Measurements from ENCODE around the gene ISG20.

ISG20 gene

GRCh38 chr15:88649753-88650551 lies 11.1 kb downstream of the ISG20 start:
- Histone ChIP-seq H3K79me2 (ENCODE audit: insufficient read depth, low read length) (no peaks in the 10 kb centered on the region), H3F3A (ENCODE audit: low read depth) (no peaks in the 10 kb centered on the region), H3K9me3 (ENCODE audit: insufficient read depth, low read depth, low read length) (no peaks in the 10 kb centered on the region), H2AFZ (ENCODE audit: low read length) (no peak overlapping the region), H3K4me3 (ENCODE audit: low read length, poor library complexity, severe bottlenecking) (no peak overlapping the region), H3K4me1 (ENCODE audit: insufficient read depth, low read length, poor library complexity, severe bottlenecking) (peaks cover 3% of the 10 kb centered on the region), H3K9me2 (replicated peaks; ENCODE audit: low read depth, low read length) (no peaks in the 10 kb centered on the region), H4K20me1 (ENCODE audit: insufficient read depth, low read length, poor library complexity, severe bottlenecking) (no peaks in the 10 kb centered on the region), H3K27me3 (ENCODE audit: insufficient read depth, low read length, poor library complexity, severe bottlenecking) (no peaks in the 10 kb centered on the region), H3K4me2 (ENCODE audit: low read depth, low read length, poor library complexity, severe bottlenecking) (no peak overlapping the region), H3K36me3 (ENCODE audit: insufficient read depth, low read length) (no peaks in the 10 kb centered on the region), H3K9ac (ENCODE audit: low read depth, low read length, poor library complexity, severe bottlenecking) (no peak overlapping the region)
- no peak for TF ChIP-seq CTCF (conservative IDR thresholded peaks at IDR 0.05; ENCODE audit: low read length)
- TF ChIP-seq EZH2phosphoT487 (IDR thresholded peaks at IDR 0.05; ENCODE audit: borderline replicate concordance) = no peak

- Histone ChIP-seq H3K9me2 (replicated peaks; ENCODE audit: low read depth, low read length) (no peaks in the 10 kb centered on the region), H3K79me2 (ENCODE audit: insufficient read depth, low read length) (no peaks in the 10 kb centered on the region), H3K9me3 (ENCODE audit: insufficient read depth, low read depth, low read length) (no peaks in the 10 kb centered on the region), H3K4me2 (ENCODE audit: low read depth, low read length, poor library complexity, severe bottlenecking) (no peak overlapping the region), H3K9ac (ENCODE audit: low read depth, low read length, poor library complexity, severe bottlenecking) (no peak overlapping the region), H2AFZ (ENCODE audit: low read length) (no peak overlapping the region), H3K4me1 (ENCODE audit: insufficient read depth, low read length, poor library complexity, severe bottlenecking) (peaks cover 3% of the 10 kb centered on the region), H4K20me1 (ENCODE audit: insufficient read depth, low read length, poor library complexity, severe bottlenecking) (no peaks in the 10 kb centered on the region), H3K4me3 (ENCODE audit: low read length, poor library complexity, severe bottlenecking) (no peak overlapping the region), H3K36me3 (ENCODE audit: insufficient read depth, low read length) (no peaks in the 10 kb centered on the region), H3F3A (ENCODE audit: low read depth) (no peaks in the 10 kb centered on the region), H3K27me3 (ENCODE audit: insufficient read depth, low read length, poor library complexity, severe bottlenecking) (no peaks in the 10 kb centered on the region)
- TF ChIP-seq CTCF (conservative IDR thresholded peaks at IDR 0.05; ENCODE audit: low read length) = no peak
- no peak for TF ChIP-seq EZH2phosphoT487 (IDR thresholded peaks at IDR 0.05; ENCODE audit: borderline replicate concordance)
Measured at GRCh38 chr15:88650556-88650955, 11.7 kb downstream of the ISG20 start.

GRCh38 chr15:88651136-88651732 lies 12.4 kb downstream of the ISG20 start:
- no peaks in the 10 kb centered on the region for H3F3A ChIP-seq (ENCODE audit: low read depth)
- no peak overlapping the region for H2AFZ ChIP-seq (ENCODE audit: low read length)
- peaks cover 3% of the 10 kb centered on the region for H3K4me1 ChIP-seq (ENCODE audit: insufficient read depth, low read length, poor library complexity, severe bottlenecking)
- no peaks in the 10 kb centered on the region for H4K20me1 ChIP-seq (ENCODE audit: insufficient read depth, low read length, poor library complexity, severe bottlenecking)
- H3K36me3 ChIP-seq (ENCODE audit: insufficient read depth, low read length) = no peaks in the 10 kb centered on the region
- H3K9me2 ChIP-seq (replicated peaks; ENCODE audit: low read depth, low read length) = no peaks in the 10 kb centered on the region
- H3K27me3 ChIP-seq (ENCODE audit: insufficient read depth, low read length, poor library complexity, severe bottlenecking) = no peaks in the 10 kb centered on the region
- H3K9me3 ChIP-seq (ENCODE audit: insufficient read depth, low read depth, low read length) = no peaks in the 10 kb centered on the region
- no peak overlapping the region for H3K4me2 ChIP-seq (ENCODE audit: low read depth, low read length, poor library complexity, severe bottlenecking)
- H3K79me2 ChIP-seq (ENCODE audit: insufficient read depth, low read length) = no peaks in the 10 kb centered on the region
- H3K9ac ChIP-seq (ENCODE audit: low read depth, low read length, poor library complexity, severe bottlenecking) = no peak overlapping the region
- no peak overlapping the region for H3K4me3 ChIP-seq (ENCODE audit: low read length, poor library complexity, severe bottlenecking)
- TF ChIP-seq EZH2phosphoT487 (IDR thresholded peaks at IDR 0.05; ENCODE audit: borderline replicate concordance) (no peak), CTCF (conservative IDR thresholded peaks at IDR 0.05; ENCODE audit: low read length) (no peak)

Data from Loucy (cell line).